Stimulated activated naive CD8-positive, alpha-beta T cell treated with anti-CD3 and anti-CD28 coated beads, Interleukin-15, Interleukin-2, amounts not matched to agents 100 U/mL and 50 U/mL, for 24 hours (primary cell): ENCODE measurements around the gene TADA2B.
A peak's percentile ranks its signal among the peaks of the same experiment; 100 is the strongest.
"Not testable (repeated sequence)": the region's sequence is repeated elsewhere in the genome, so short reads cannot be mapped to it uniquely, and the experiment has no call there.

Experiments used
- ATAC-seq: fragments of 150-1000 bp; cut with Tn5 transposase; one replicate; pipeline ENCODE4 v1.10.0; 2021
- DNase-seq: peaks from one replicate; pipeline ENCODE4 v3.0.0; 2021

Gene TADA2B

DNA sequence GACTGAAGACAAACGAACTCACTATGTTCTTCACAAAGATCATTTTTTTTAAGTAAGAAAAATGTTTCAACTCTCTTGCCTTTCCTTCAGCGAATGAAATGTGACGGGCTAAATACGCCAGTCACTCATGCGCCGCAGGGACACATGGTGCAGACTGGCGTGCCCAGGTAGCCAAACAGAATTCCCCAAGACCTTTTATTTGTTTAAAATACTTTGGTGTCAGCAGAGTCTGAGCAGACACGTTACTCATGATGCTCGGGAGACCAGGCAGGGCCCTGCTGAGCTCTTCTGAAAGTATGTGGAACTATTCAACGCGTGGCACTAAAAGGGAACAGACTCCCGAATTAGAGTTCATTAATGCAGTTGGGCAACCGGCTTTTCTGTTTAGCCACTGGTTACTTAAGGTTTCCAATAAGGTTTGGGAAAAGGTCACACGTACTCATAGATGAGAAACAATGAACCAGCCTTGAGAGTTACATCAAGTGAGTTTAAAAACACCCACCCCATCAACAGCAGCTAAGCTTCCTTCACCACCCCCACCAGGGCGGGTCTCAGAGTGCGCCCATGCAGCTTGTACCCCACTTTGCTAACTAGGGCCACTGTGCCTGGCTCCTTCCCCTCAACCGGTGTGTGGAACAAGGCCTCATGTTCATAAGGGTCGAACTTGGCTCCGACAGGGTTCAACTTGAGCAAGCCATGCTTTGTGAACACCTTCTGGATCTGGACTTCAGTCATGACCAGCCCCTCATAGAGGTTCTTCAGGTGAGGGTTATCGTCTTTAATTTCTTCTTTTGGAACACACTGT, 17.4 kb downstream of the TADA2B start:
- ATAC-seq = no peak
- no peak for DNase-seq

DNA sequence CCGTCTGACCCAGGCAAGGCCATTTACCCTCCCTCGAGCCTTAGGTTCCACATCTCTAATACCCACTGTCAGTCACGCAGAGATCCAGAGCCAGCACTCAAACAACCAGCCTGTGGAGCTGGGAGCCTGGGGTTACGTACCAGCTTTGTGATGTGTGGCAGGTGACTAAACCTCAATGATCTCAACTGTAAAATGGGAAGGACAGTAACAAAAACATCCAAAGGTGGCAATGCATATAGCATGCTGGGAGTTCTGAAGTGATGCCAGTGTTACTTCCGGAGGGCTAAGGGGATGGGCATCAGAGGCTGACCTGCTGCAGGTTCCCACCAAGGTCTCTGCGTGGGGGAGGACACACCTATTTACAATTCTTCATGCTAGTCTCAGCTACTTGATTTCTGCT, 18.6 kb downstream of the TADA2B start:
- ATAC-seq (no peak), DNase-seq (no peak)

DNA sequence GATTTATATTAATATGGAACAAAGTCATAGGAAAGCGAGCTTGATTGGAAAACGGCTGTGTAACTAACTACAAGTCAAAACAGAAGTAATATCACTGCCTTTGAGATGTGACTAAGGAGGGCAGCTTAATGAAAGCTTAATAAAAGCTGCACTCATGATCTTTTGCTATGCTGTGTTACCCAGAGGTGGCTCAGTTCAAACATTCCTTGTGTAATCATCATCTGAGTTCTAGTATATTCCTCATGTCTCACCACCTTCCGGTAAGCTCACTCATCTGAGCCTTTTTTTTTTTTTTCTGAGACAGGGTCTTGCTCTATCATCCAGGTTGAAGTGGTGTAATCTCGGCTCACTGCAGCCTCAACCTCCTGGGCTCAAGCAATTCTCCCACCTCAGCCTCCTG, 19.6 kb downstream of the TADA2B start:
- DNase-seq (no peak), ATAC-seq (no peak)

DNA sequence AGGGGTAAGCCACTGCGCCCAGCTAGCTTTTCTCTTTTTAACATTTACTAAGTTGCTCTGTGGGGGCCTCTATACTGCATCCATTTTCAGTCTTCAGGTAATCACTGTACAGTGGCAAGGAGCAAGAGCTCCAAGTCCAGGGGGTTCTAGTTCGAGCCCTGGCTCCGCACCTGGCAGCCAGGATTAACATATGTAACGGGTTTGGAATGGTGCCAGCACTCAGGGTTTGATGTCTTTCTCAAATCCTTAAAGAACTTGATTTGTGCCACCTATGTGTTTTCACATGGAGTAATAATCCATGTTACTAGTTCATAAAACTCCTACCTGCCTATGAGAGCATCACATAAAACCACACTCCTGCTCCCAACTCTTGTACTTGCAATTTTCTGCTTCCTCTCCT, 20.2 kb downstream of the TADA2B start:
- ATAC-seq (no peak), DNase-seq (no peak)

DNA sequence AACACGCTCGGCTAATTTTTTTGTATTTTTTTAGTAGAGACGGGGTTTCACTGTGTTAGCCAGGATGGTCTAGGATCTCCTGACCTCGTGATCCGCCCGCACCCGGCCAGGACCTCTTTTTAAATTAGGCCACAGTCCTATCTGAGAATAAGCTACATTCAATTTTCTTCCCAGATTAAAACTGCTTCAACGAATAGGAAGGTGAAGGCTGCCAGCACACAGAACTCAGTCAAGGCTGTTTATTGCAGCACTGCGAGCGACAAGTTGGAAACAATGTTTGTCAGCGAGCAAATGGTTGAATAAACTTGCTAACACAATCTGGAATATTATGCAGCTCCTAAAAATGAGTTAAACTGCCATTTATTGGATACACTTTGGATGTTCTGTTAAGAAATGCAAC, 22.8 kb downstream of the TADA2B start:
- ATAC-seq = no peak
- DNase-seq = no peak

DNA sequence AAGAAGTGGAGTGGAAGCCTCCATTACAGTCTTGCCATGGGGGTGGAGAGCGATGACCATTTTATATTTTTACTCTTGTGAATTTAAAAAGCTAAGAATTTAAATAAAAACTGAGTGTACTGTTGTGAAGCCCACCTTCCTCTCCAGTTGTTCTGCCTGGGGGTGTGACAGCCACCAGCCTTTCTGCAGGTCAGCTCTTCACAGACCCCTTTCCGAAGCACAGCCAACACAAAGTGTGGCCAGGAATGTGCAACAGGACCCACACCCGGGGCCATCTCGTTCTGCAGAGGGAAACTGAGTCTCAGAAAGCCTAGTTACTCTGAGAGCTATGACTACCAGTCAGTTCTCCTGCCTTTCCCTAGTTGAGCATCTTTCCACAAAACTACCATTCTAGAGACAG, 23.3 kb downstream of the TADA2B start:
- no peak for DNase-seq
- ATAC-seq = no peak

DNA sequence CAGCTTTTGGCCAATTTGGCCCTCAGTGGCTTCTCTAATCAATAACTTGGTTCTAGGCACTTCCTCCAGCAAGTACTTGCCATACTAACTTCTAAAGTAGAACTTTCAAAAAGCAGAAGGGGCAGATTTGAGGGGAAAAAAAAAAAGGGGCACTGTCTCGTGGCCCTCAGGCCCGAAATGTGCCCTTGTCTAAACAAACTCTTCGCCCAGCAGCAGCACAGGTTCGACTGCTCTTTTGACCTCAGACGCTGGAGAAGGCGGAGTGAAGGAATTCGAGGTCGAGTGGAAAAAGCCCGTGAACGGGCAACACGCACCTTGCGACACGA, 23.9 kb downstream of the TADA2B start:
- ATAC-seq = no peak
- no peak for DNase-seq

DNA sequence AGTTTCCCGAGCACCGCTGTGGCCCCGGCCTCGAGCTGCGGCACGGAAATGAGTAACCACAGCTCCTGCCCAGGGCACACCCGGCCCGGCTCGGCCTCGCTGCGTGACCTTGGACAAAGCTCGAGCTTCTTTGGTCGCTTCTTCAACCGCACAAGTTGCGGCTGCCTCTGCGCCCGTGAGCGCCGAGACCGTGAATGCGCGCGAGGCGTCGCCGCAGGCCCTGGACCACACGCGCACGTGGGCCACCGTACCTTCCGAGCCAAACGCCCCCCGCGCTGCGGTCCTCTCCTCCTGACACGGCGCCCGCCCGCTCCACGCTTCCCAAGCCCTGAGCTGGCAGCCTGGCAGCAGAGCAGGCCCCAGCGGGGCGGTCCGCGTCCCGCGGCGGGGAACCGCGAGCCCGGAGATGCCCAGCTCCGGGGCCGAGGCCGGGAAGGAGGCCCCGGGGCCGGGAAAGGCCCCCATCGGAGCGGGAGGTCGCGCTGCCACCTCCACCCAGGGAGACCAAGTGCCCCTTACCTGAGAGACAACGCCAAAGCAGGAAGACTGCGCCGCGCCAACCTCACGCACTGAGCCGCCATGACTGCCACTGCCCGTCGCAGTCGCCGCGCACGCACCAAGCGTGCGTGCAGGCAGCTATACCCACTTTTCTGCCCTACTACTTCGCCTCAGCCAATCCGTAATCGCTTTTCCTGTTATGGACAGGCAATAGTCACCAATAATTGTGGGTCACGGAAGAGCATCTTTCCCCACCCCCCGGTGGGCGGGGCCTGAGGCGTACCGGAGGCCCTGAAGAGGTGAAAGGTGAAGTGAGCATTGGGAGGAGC, 24.5 kb downstream of the TADA2B start, which contains the start of gene GRPEL1:
Gene GRPEL1 (minus strand): TSS at position 613 of the 827 bp plus-strand sequence. CDS start 32 bp downstream, at position 581.
- ATAC-seq (peak; percentile 93), DNase-seq (peak; percentile 100)

DNA sequence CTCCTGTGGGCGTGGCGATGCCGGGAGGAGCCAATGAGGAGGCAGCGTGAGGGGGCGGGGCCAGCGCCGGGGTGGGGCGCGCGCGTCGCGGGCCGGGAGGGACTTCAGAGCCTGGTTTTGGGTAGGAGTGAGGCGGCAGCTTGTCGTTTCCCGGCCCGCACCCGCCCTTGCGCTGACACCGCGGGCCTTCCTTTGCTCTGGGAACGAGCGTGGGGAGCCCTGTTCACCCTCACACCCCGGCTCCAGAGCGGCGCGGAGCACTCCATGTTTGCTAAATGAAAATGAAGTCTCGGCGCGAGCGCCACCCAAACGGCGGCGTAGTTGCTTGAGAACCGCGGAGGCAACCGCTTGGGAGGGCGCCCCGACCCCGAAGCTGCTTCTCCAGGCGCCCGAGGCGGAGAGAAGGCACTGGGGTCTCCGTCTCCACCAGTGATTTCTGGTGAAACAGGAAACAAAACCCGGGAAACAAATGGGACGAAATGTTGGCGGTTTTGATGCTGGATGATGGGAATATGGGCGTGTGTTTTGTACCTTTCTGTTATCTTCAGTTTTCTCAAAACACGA, 25.2 kb downstream of the TADA2B start:
- DNase-seq = no peak
- ATAC-seq = no peak

DNA sequence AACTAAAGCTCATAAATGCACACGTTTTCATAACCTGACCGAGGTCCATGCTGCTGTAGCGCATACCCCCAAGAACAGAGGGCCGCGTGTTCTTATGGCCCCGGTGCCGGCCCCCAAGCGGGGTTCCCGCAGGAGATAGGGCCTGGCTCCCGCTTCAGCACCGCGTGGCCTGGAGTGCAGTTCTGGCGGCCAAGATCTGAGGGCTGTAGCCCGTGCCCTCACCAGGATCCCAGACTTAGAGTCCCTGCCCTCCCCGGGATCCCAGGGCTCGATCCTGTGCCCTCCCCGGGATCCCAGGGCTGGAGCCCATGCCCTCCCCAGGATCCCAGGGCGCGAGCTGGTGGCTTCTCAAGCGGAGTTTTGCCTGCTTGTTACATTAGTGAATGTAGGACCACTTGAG, 25.7 kb downstream of the TADA2B start:
- no peak for ATAC-seq

DNA sequence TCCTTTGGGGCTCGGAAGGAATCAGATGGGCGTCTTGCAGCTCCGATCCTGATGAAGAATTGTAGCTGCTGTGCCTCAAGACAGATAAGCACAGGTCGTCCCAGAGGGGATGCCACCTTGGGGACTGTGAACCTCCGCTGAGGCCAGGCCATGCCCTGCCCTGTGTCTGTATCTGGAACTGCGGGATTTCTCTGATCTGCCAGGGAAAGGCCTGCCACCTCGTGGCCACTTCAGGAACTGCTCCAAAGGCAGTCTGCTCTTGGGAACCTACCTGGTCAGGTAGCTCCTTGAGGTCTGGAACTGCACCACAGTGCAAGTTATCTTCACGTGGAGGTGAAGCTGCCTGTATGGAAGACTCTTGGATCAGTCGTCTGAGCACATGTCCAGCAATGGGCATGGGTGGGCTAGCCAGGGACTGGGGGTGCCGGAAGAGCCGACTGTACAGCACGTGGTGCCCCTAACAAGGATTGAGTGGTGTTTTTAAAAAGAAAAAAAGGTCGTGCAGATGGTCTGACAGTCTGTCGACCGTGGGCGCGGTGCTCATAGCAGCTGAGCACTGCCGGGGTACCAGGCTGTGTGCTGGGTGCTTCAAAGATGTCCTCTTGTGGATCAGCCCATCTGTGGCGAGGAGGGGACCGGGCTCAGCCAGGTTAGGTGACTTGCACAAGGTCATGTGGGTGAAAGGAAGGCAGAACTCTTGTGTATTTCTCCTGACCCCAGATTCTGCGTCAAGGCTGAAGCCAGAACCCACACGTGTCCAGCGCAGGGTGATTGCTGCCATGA, 27.7 kb downstream of the TADA2B start:
- peak; percentile 58 for ATAC-seq
- peak; percentile 88 for DNase-seq

More for the DNA sequence above, 25.7 kb downstream of the TADA2B start:
- peak; percentile 41 for DNase-seq

DNA sequence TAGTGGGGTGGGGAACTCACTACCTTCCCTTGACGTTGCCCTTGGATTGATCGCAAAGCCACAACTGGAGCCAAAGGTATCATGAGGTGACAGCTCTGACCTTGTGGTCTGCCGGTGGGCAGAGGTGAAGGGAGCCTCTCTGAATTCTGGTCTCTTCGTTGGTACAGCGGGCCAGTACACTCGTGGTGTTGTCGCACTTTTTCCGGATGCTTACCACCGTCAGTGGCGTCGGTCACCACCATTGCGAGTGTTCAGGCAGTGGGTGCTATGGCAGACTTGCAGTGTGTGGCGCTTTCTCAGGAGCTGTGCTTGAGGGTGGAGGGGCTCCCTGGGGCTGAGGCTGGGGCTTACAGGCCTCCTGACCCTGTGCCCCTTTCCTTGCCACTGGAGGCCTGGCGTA, 29.9 kb downstream of the TADA2B start:
- no peak for DNase-seq
- ATAC-seq = no peak

DNA sequence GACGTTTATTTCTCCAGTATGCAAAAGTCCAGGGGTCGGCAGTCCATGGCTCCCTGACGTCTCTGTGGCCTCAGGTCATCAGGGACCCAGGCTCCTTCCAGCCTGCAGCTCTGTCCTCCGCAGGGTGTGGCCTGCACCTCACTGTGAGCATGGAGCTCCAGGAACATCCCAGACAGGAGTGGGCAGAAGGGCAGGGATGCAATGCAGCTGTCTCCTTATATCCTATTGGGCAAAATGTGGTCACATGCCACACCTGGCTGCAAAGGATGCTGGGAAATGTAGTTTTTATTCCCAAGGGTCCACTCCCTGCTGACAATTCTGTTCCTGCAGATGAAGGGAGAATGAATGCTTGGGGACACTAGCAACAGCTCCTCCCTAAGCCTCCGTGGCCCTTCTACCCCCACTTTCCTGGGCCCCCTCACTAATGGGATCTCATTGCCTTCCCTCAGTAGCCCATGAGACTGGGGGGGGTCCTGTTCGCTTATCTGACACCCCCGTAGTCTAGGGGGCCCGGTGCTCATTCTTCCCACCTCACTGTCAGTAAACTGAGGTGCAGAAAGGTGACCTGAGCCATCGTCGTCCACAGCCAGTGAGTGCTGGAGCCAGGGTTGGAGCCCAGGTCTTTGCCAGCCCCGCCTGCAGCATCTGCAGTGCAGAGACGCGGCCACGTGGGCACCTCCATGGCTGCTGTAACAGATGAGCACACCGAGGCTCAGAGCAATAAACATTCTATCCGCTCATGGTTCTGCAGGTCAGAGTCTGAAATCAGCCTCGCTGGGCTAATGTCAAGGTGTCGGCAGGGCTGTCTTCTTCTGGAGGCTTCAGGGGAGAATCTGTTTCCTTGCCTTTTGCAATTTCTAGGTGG, 30.6 kb downstream of the TADA2B start:
- no peak for DNase-seq

DNA sequence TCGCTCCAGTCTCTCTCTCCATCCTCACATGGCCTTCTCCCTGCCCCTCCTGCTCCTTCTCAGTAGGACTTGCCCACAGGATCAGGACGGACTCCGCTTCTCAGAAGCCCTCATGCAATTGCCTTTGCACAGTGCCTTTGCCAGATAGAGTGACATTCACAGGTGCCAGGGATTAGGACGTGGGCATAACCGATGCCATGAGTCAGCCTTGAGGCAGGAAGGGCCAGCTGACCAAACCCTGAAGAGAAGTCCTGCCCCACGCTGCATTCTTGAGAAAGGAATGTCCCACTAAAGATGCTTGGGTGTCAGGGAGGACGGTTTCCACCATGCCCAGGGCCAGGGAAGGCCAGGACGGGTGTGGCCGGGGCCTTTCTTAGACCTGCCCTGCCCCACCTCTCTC, 31.3 kb downstream of the TADA2B start:
- DNase-seq = no peak

More for the DNA sequence above, 30.6 kb downstream of the TADA2B start:
- ATAC-seq = no peak

DNA sequence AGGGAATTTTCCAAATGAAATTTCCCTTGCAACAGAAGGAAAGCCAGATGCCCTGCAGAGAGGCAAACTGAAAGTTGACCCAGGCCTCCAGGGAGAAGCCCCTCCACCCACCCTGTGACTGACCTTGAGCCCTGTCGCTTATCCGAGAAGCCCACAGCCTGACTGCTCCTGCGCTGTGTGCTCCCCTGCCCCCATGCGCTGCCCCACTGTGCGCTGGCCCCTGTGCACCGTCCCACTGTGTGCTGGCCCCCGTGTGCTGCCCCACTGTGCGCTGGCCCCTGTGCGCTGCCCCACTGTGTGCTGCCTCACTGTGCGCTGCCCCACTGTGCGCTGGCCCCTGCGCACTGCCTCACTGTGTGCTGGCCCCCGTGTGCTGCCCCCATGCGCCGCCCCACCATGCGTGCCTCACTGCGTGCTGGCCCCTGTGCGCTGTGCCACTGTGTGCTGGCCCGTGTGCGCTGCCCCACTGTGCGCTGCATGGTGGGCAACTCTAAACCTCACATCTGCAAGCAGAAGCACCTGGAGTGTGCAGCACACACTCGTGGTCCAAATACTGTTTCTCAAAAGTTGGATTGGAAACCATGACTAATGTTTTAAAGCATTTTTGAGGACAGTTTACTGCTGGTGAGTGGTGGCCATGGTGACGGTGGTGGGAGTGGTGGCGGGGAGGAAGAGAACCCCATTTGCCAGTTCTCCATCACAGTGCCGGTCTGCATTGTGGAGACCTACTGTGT, 33.0 kb downstream of the TADA2B start:
- DNase-seq (no peak), ATAC-seq (peak; percentile 44)

More for the DNA sequence above, 31.3 kb downstream of the TADA2B start:
- ATAC-seq = no peak

DNA sequence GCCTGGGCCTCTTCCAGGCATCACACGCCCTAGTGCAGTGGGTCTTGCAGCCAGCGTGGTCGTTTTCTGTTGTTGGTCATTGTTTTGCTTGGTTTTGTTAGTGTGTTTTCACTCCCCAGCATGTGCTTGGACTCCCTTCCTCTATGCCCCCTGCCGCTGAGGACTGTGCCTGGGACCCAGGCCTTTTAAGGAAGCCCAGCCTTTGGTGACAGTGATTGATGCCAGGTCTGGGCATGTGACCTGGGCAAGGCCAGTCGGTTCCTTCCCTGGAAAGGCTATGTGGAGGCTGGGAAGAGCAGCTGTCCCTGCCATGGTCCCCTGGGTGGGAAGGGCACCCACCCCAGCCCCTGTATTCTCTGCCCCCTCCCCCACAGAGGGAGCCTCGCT, 33.5 kb downstream of the TADA2B start:
- peak; percentile 19 for ATAC-seq
- DNase-seq = no peak

DNA sequence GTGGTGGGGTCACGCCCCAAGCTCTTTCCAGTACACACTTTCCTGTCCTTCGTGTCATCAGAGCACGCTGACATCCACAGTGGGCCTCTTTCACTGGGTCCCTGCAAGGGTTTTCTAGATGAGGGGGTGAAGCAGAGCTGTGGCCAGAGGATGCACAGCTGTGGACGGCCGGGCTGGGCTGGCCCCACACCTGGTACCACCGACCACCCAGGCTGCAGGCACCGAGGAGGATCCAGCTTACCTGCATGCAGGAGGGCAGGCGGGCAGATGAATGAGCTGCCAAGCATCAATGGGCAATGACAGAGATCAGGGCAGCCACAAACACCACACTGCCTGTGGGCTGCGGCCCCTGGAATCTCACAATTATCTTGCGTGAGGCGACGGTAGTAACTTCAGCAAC, 34.2 kb downstream of the TADA2B start:
- DNase-seq (no peak), ATAC-seq (no peak)

DNA sequence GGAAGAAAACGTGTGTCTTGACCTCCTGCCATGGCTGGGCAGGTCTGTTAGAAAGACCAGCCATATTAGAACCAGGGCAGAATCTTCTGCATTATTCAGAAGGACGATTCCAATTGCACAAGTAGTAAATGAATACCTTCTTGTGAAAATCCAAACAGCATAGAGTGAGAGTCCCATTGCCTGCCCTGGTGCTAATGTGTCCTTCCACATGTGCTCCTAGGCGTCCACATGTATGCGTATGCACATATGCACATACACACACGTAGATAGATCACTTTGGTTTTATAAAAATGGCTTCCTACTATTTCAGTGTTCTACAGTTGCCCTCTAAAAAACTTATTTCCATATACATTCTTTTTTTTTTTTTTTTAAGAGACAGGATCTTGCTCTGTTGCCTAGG, 34.9 kb downstream of the TADA2B start:
- DNase-seq (no peak), ATAC-seq (no peak)

DNA sequence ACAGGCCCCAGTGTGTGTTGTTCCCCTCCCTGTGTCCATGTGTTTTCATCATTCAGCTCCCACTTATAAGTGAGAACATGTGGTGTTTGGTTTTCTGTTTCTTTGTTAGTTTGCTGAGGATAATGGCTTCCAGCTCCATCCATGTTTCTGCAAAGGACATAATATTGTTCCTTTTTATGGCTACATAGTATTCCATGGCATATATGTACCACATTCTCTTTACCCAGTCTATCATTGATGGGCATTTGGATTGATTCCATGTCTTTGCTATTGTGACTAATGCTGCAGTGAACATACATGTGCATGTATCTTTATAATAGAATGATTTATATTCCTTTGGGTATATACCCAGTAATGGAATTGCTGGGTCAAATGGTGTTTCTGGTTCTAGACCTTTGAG, 36.3 kb downstream of the TADA2B start:
- ATAC-seq, DNase-seq: not testable (repeated sequence)

DNA sequence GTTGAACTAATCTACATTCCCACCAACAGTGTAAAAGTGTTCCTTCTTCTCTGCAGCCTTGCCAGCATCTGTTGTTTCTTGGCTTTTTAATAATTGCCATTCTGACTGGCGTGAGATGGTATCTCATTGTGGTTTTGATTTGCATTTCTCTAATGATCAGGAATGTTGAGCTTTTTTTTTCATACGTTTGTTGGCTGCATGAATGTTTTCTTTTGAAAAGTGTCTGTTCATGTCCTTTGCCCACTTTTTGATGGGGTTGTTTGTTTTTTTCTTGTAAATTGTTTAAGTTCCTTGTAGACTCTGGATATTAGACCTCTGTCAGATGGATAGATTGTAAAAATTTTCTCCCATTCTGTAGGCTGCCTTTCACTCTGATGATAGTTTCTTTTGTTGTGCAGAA, 36.7 kb downstream of the TADA2B start:
- ATAC-seq, DNase-seq: not testable (repeated sequence)
